ENCODE data around the gene CEP112. TPM values are rescaled to one million over a fixed set of nuclear protein-coding genes. Genes with fewer than 3 reads are reported as not detected.
A peak's percentile ranks its signal among the peaks of the same experiment; 100 is the strongest.
"Not testable (repeated sequence)": the region's sequence is repeated elsewhere in the genome, so short reads cannot be mapped to it uniquely, and the experiment has no call there.

Gene CEP112
- polyA plus RNA-seq, 1 donor (not counting 4 experiments of a cell fraction or from before 2014, with no cell fraction given), result 2.6 TPM

DNA sequence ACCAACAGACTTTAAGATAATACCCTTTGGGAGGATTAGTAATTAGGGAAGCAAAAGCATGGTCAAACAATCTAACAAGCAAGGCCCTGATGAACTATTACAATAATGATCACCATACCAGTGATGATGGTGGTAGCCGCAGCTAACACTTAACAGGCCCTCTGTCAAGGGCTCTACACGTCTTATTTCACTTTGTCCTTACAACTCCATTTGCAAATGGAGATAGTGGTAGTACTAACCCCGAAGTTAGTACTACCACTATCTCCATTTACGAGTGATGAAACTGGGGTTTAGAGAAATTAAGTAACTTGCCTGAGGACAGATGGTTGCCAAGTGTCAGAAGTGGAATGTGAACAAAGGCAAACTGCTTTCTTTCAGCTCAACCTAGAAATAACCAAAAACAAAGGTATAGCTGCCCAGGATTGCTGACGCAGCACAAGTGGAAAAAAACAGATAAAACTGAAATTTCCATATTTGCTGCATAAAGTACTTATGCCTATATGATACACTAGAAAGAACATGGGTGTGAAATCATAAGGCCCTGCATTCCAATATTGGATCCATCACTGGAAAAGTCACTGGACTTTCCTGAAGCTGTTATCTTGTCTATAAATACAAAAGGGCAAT is 24.6 kb downstream of the CEP112 start:
- dilution Hi-C loops (cut with MboI; ENCODE audit: extremely low pct_ligation_motif_present, low sequenced_read_pairs), result no loop called here
- no peak for FAIRE-seq
- H3K79me2 ChIP-seq (ENCODE audit: control insufficient read depth, insufficient read depth, low read length), result no peaks in the 10 kb centered on the region

DNA sequence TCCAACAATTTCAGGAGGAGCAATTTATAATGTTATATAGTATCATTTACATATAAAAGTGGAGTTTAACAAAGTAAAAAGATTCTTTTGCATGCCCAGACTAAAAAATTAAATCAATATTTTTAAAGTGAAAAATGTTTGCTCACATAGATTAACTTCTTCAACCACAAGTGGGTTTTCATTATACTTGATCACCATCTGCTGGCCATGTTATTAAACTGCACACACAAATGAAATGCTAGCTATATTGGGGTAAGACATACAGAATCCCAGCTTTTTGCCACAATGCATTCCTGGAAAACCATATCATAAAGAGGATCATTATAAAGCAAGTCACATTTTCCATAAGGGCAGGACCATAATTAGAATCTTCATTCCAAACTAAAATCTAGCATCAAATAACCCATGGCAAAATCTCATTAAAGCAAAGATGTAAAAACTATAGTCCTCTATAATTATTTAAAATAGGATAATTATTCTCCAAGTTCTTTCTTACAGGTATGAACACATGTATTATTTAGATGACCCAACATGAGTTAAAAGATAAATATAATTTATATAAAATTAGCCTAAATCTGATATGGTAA is 26.3 kb downstream of the CEP112 start:
- H3K4me3 ChIP-seq (ENCODE audit: control insufficient read depth in 2 of 3, extremely low read depth in 1 of 3, insufficient read depth in 2 of 3, low read depth in 1 of 3, low read length in 3 of 3), result no peak overlapping the region
- no peaks in the 10 kb centered on the region for H3K36me3 ChIP-seq (ENCODE audit: control insufficient read depth in 2 of 2, extremely low read depth in 1 of 2, insufficient read depth in 2 of 2, low read length in 2 of 2)
- H2AFZ ChIP-seq (ENCODE audit: control insufficient read depth, low read length), result no peak overlapping the region
- no peak for FAIRE-seq
- no peaks in the 10 kb centered on the region for H3K4me1 ChIP-seq (ENCODE audit: control insufficient read depth, extremely low read depth, insufficient read depth, low read length)
- no peaks in the 10 kb centered on the region for H3K79me2 ChIP-seq (ENCODE audit: control insufficient read depth, insufficient read depth, low read length)
- TF ChIP-seq, protein P1, sequence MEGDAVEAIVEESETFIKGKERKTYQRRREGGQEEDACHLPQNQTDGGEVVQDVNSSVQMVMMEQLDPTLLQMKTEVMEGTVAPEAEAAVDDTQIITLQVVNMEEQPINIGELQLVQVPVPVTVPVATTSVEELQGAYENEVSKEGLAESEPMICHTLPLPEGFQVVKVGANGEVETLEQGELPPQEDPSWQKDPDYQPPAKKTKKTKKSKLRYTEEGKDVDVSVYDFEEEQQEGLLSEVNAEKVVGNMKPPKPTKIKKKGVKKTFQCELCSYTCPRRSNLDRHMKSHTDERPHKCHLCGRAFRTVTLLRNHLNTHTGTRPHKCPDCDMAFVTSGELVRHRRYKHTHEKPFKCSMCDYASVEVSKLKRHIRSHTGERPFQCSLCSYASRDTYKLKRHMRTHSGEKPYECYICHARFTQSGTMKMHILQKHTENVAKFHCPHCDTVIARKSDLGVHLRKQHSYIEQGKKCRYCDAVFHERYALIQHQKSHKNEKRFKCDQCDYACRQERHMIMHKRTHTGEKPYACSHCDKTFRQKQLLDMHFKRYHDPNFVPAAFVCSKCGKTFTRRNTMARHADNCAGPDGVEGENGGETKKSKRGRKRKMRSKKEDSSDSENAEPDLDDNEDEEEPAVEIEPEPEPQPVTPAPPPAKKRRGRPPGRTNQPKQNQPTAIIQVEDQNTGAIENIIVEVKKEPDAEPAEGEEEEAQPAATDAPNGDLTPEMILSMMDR (optimal IDR thresholded peaks at IDR 0.05 in 1 of 3, IDR thresholded peaks at IDR 0.05 in 1 of 3, conservative IDR thresholded peaks at IDR 0.05 in 1 of 3; ENCODE audit: extremely low read depth in 1 of 3, insufficient read depth in 2 of 3, low read length in 3 of 3), result peak in 2 of 3 experiments; percentile 39 to 63
- no peak for TF ChIP-seq EZH2 (IDR thresholded peaks at IDR 0.05; ENCODE audit: low read length)
- H3K4me2 ChIP-seq (ENCODE audit: control insufficient read depth, extremely low read depth, insufficient read depth, low read depth, low read length), result no peak overlapping the region
- H3K27ac ChIP-seq (ENCODE audit: control insufficient read depth, insufficient read depth, low read length), result no peak overlapping the region
- dilution Hi-C loops (cut with MboI; ENCODE audit: extremely low pct_ligation_motif_present, low sequenced_read_pairs), result no loop called here
- H3K9me1 ChIP-seq (ENCODE audit: control insufficient read depth, extremely low read depth, insufficient read depth, low read length), result no peaks in the 10 kb centered on the region
- H4K20me1 ChIP-seq (ENCODE audit: control insufficient read depth, extremely low read depth, insufficient read depth, low read length), result no peaks in the 10 kb centered on the region
- DNase-seq (ENCODE audit: low read depth, low spot score), result no peak
- no peaks in the 10 kb centered on the region for H3K27me3 ChIP-seq (ENCODE audit: control insufficient read depth, extremely low read depth, insufficient read depth, low read length)
- H3K9ac ChIP-seq (ENCODE audit: control insufficient read depth, extremely low read depth, insufficient read depth, low read length), result no peak overlapping the region
- no peaks in the 10 kb centered on the region for H3K9me3 ChIP-seq (ENCODE audit: control insufficient read depth, low read depth, low read length)

More for the DNA sequence above, 24.6 kb downstream of the CEP112 start:
- Histone ChIP-seq H3K36me3 (ENCODE audit: control insufficient read depth in 2 of 2, extremely low read depth in 1 of 2, insufficient read depth in 2 of 2, low read length in 2 of 2) (no peaks in the 10 kb centered on the region), H4K20me1 (ENCODE audit: control insufficient read depth, extremely low read depth, insufficient read depth, low read length) (no peaks in the 10 kb centered on the region), H3K9me1 (ENCODE audit: control insufficient read depth, extremely low read depth, insufficient read depth, low read length) (no peaks in the 10 kb centered on the region), H3K27ac (ENCODE audit: control insufficient read depth, insufficient read depth, low read length) (no peak overlapping the region), H3K9me3 (ENCODE audit: control insufficient read depth, low read depth, low read length) (no peaks in the 10 kb centered on the region), H3K4me2 (ENCODE audit: control insufficient read depth, extremely low read depth, insufficient read depth, low read depth, low read length) (no peak overlapping the region), H3K4me1 (ENCODE audit: control insufficient read depth, extremely low read depth, insufficient read depth, low read length) (no peaks in the 10 kb centered on the region), H2AFZ (ENCODE audit: control insufficient read depth, low read length) (no peak overlapping the region), H3K4me3 (ENCODE audit: control insufficient read depth in 2 of 3, extremely low read depth in 1 of 3, insufficient read depth in 2 of 3, low read depth in 1 of 3, low read length in 3 of 3) (no peak overlapping the region), H3K9ac (ENCODE audit: control insufficient read depth, extremely low read depth, insufficient read depth, low read length) (no peak overlapping the region), H3K27me3 (ENCODE audit: control insufficient read depth, extremely low read depth, insufficient read depth, low read length) (no peaks in the 10 kb centered on the region)
- no peak for DNase-seq (ENCODE audit: low read depth, low spot score)
- no peak for TF ChIP-seq EZH2 (IDR thresholded peaks at IDR 0.05; ENCODE audit: low read length)
- TF ChIP-seq, protein P1 (optimal IDR thresholded peaks at IDR 0.05 in 1 of 3, IDR thresholded peaks at IDR 0.05 in 1 of 3, conservative IDR thresholded peaks at IDR 0.05 in 1 of 3; ENCODE audit: extremely low read depth in 1 of 3, insufficient read depth in 2 of 3, low read length in 3 of 3), result no peak

DNA sequence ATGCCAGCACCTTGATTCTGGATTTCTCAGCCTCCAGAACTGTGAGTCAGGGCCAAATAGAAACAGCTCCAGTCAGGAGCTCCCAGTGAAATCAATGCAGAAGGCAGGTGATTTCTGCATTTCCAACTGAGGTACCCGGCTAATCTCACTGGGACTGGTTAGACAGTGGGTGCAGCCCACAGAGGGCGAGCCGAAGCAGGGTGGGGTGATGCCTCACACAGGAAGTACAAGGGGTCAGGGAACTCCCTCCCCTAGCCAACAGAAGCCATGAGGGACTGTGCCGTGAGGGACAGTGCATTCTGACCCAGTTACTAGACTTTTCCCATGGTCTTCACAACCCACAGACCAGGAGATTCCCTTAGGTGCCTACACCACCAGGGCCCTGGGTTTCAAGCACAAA is 36.9 kb downstream of the CEP112 start:
- H2AFZ ChIP-seq (ENCODE audit: control insufficient read depth, low read length); H3K4me1 ChIP-seq (ENCODE audit: control insufficient read depth, extremely low read depth, insufficient read depth, low read length); H3K27me3 ChIP-seq (ENCODE audit: control insufficient read depth, extremely low read depth, insufficient read depth, low read length); H3K27ac ChIP-seq (ENCODE audit: control insufficient read depth, insufficient read depth, low read length); H3K4me3 ChIP-seq (ENCODE audit: control insufficient read depth in 2 of 3, extremely low read depth in 1 of 3, insufficient read depth in 2 of 3, low read depth in 1 of 3, low read length in 3 of 3); H3K9ac ChIP-seq (ENCODE audit: control insufficient read depth, extremely low read depth, insufficient read depth, low read length); FAIRE-seq; H4K20me1 ChIP-seq (ENCODE audit: control insufficient read depth, extremely low read depth, insufficient read depth, low read length); dilution Hi-C loops (cut with MboI; ENCODE audit: extremely low pct_ligation_motif_present, low sequenced_read_pairs); H3K4me2 ChIP-seq (ENCODE audit: control insufficient read depth, extremely low read depth, insufficient read depth, low read depth, low read length); H3K9me3 ChIP-seq (ENCODE audit: control insufficient read depth, low read depth, low read length); DNase-seq (ENCODE audit: low read depth, low spot score); H3K9me1 ChIP-seq (ENCODE audit: control insufficient read depth, extremely low read depth, insufficient read depth, low read length); H3K79me2 ChIP-seq (ENCODE audit: control insufficient read depth, insufficient read depth, low read length); H3K36me3 ChIP-seq (ENCODE audit: control insufficient read depth in 2 of 2, extremely low read depth in 1 of 2, insufficient read depth in 2 of 2, low read length in 2 of 2): not testable (repeated sequence)

Measured in keratinocyte (primary cell).